Measurements from ENCODE around the gene CCM2. TPM values are rescaled to one million over a fixed set of nuclear protein-coding genes. Genes with fewer than 3 reads are reported as not detected.
A peak's percentile ranks its signal among the peaks of the same experiment; 100 is the strongest.

Gene CCM2
- total RNA-seq, 2 experiments from 2014 or later = 58.9 to 89.1 TPM

GRCh38 chr7:44994877-44995554 is 5.0 kb upstream of the CCM2 start:
- H3K9me2 ChIP-seq (ENCODE audit: insufficient read depth, low read length) = no peaks in the 10 kb centered on the region
- TF ChIP-seq EZH2phosphoT487 (IDR thresholded peaks at IDR 0.05; ENCODE audit: borderline replicate concordance, low read depth, low read length) = no peak
- TF ChIP-seq CTCF (conservative IDR thresholded peaks at IDR 0.05; ENCODE audit: low read length) = no peak
- BruUV-seq (replicated peaks) = TSS peak; percentile 39
- H3K4me2 ChIP-seq (ENCODE audit: low read length) = peak overlapping the region; percentile 61
- H3K4me1 ChIP-seq (ENCODE audit: insufficient read depth, low read length, poor library complexity, severe bottlenecking) = peaks cover 66% of the 10 kb centered on the region
- DNase-seq (ENCODE audit: low spot score) = peak; percentile 73
- ChIA-PET POLR2A (interaction anchor here (0.6 to 10.2 kb wide), 8 partner anchors 10 to 1782 kb away, joined by 3 to 206 read pairs (median 4); partner anchors contain the start of gene MYO1G), CTCF (ENCODE audit: unreplicated experiment) (interaction anchor here (0.7 kb wide), 1 partner anchor 20 kb away, joined by 3 read pairs; no protein-coding TSS in a partner anchor)
- intact Hi-C loops (cut with micrococcal nuclease; ENCODE audit: unreplicated experiment) = loop anchor here (5.0 kb wide), 2 partner anchors 413 to 898 kb away; partner anchors contain the start of gene TMED4
- peaks cover 10% of the 10 kb centered on the region; the same call in 1 of the 2 replicates for H3K9me3 ChIP-seq (ENCODE audit: low read length)
- H3K4me3 ChIP-seq (ENCODE audit: low read depth, low read length, poor library complexity, severe bottlenecking) = peak overlapping the region; percentile 49
- peaks cover 8% of the 10 kb centered on the region; the same call in 1 of the 2 replicates for H3K36me3 ChIP-seq (ENCODE audit: insufficient read depth, low read length)
- H3K79me2 ChIP-seq (ENCODE audit: insufficient read depth, low read depth, low read length) = peaks cover 5% of the 10 kb centered on the region; the same call in 1 of the 2 replicates
- peak overlapping the region; percentile 93 for H3K27ac ChIP-seq (ENCODE audit: low read depth, low read length, poor library complexity, severe bottlenecking)
- no peaks in the 10 kb centered on the region for H4K20me1 ChIP-seq (ENCODE audit: insufficient read depth, low read length)
- H2AFZ ChIP-seq (ENCODE audit: low read length) = peak overlapping the region; percentile 54; the same call in 1 of the 2 replicates

- Histone ChIP-seq H3K9me2 (ENCODE audit: insufficient read depth, low read length) (no peaks in the 10 kb centered on the region), H3K4me3 (ENCODE audit: low read depth, low read length, poor library complexity, severe bottlenecking) (peak overlapping the region; percentile 49), H3K4me1 (ENCODE audit: insufficient read depth, low read length, poor library complexity, severe bottlenecking) (peaks cover 62% of the 10 kb centered on the region), H3K79me2 (ENCODE audit: insufficient read depth, low read depth, low read length) (peaks cover 10% of the 10 kb centered on the region), H2AFZ (ENCODE audit: low read length) (peak overlapping the region; percentile 1; the same call in 1 of the 2 replicates), H3K9me3 (ENCODE audit: low read length) (peaks cover 10% of the 10 kb centered on the region; the same call in 1 of the 2 replicates), H3K4me2 (ENCODE audit: low read length) (peak overlapping the region; percentile 61), H4K20me1 (ENCODE audit: insufficient read depth, low read length) (no peaks in the 10 kb centered on the region; the same call in 1 of the 2 replicates), H3K36me3 (ENCODE audit: insufficient read depth, low read length) (peaks cover 11% of the 10 kb centered on the region; the same call in 1 of the 2 replicates), H3K27ac (ENCODE audit: low read depth, low read length, poor library complexity, severe bottlenecking) (peak overlapping the region; percentile 93)
- CTCF ChIA-PET (ENCODE audit: unreplicated experiment) = interaction anchor here (0.5 to 1.4 kb wide), 5 partner anchors 10 to 34 kb away, joined by 3 to 9 read pairs (median 3); no protein-coding TSS in a partner anchor
- no peak for TF ChIP-seq EZH2phosphoT487 (IDR thresholded peaks at IDR 0.05; ENCODE audit: borderline replicate concordance, low read depth, low read length)
- TF ChIP-seq CTCF (conservative IDR thresholded peaks at IDR 0.05; ENCODE audit: low read length) = no peak
- POLR2A ChIA-PET = interaction anchor here (0.7 to 10.2 kb wide), 10 partner anchors 11 to 1979 kb away, joined by 3 to 206 read pairs (median 4); partner anchors contain the start of gene MYO1G
- intact Hi-C loops (cut with micrococcal nuclease; ENCODE audit: unreplicated experiment) = loop anchor here (5.0 kb wide), 2 partner anchors 414 to 899 kb away; partner anchors contain the start of gene TMED4
- DNase-seq (ENCODE audit: low spot score) = peak; percentile 74
- BruUV-seq (replicated peaks) = no TSS peak
Measured at GRCh38 chr7:44995555-44996493, 4.2 kb upstream of the CCM2 start.
